Skeletal muscle tissue (tissue), 5 donors: ENCODE measurements around the gene PDCD7. TPM values are rescaled to one million over a fixed set of nuclear protein-coding genes. Genes with fewer than 3 reads are reported as not detected.
A peak's percentile ranks its signal among the peaks of the same experiment; 100 is the strongest.

Source experiments
- H3K27ac ChIP-seq: one replicate; pipeline ENCODE4 v1.7.0; 2013; ENCODE audit warnings: mild to moderate bottlenecking, low read depth, low read length, inconsistent platforms
- H3K27me3 ChIP-seq, 3 donors: one replicate each; pipeline ENCODE4 v1.7.0; 2013; ENCODE audit warnings: low read length in 3 of 3; ENCODE audit not compliant: control insufficient read depth in 3 of 3, insufficient read depth in 3 of 3
- H3K36me3 ChIP-seq, 3 donors: one replicate each; pipeline ENCODE4 v1.7.0; 2013; ENCODE audit warnings: low read length in 3 of 3; ENCODE audit not compliant: control insufficient read depth in 3 of 3, insufficient read depth in 3 of 3
- H3K4me1 ChIP-seq, 3 donors: one replicate each; pipeline ENCODE4 v1.7.0; 2013; ENCODE audit warnings: low read length in 3 of 3, mild to moderate bottlenecking in 3 of 3; ENCODE audit not compliant: control insufficient read depth in 3 of 3, insufficient read depth in 3 of 3
- H3K4me3 ChIP-seq, 3 donors: one replicate each; pipeline ENCODE4 v1.7.0; 2013; ENCODE audit warnings: low read length in 3 of 3
- H3K9ac ChIP-seq, 3 donors: one replicate each; pipeline ENCODE4 v1.7.0; 2013; ENCODE audit warnings: low read length in 3 of 3, mild to moderate bottlenecking in 3 of 3, moderate library complexity in 2 of 3, low read depth in 1 of 3
- H3K9me3 ChIP-seq, 3 donors: one replicate each; pipeline ENCODE4 v1.7.0; 2013; ENCODE audit warnings: low read length in 3 of 3; ENCODE audit not compliant: control insufficient read depth in 3 of 3
- small RNA-seq: library from RNA; depleted of rRNA; stranded (forward); fragments of <200 nt; gene quantifications from one replicate; pipeline ENCODE3, GENCODE V24; 2014
- total RNA-seq: library from RNA; depleted of rRNA; stranded (reverse); fragments of >200 nt; gene quantifications from one replicate; pipeline ENCODE4 v1.2.3, GENCODE V29; 2014
- donor health status: Osteomylitis.

The PDCD7 gene
- total RNA-seq, 1 donor from 2014 or later = 11.5 TPM

DNA sequence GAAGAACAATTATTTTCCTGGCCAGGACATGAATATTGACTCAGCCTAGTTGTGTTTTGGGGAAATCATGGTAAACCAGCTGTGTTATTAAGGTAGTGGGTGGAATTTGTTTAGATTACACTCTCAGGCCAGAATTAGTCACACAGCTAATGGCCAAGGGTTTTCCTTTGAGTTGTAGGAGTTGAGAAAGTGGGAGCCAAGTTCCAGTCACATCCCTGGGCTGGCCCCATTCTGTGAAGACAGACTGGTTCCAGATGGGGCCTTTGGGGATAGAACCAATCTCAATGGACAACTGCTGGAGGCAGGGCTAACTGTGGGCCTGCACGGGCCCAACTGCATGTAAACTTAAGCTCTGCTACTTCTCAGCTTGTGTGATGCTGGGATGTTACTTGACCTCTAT lies 64.4 kb downstream of the PDCD7 start:
- H3K4me1 ChIP-seq = peaks cover 43 to 48% (median 46%) of the 10 kb centered on the region in 3 donors
- H3K4me3 ChIP-seq = no peak overlapping the region
- peaks cover 3 to 16% (median 13%) of the 10 kb centered on the region in 3 donors for H3K27me3 ChIP-seq
- H3K9ac ChIP-seq = no peak overlapping the region
- H3K27ac ChIP-seq = peak overlapping the region; percentile 82
- no peaks in the 10 kb centered on the region for H3K9me3 ChIP-seq
- no peaks in the 10 kb centered on the region for H3K36me3 ChIP-seq

- Histone ChIP-seq H3K36me3 (no peaks in the 10 kb centered on the region), H3K9ac (no peak overlapping the region), H3K27me3 (peaks cover 3 to 16% (median 13%) of the 10 kb centered on the region in 3 donors), H3K4me1 (peaks cover 43 to 48% (median 46%) of the 10 kb centered on the region in 3 donors), H3K4me3 (peak overlapping the region in 1 of 3 donors; percentile 36), H3K27ac (peak overlapping the region; percentile 82), H3K9me3 (no peaks in the 10 kb centered on the region)
These were observed 65.2 kb downstream of the PDCD7 start for GRCh38 chr15:65068403-65068788.

DNA sequence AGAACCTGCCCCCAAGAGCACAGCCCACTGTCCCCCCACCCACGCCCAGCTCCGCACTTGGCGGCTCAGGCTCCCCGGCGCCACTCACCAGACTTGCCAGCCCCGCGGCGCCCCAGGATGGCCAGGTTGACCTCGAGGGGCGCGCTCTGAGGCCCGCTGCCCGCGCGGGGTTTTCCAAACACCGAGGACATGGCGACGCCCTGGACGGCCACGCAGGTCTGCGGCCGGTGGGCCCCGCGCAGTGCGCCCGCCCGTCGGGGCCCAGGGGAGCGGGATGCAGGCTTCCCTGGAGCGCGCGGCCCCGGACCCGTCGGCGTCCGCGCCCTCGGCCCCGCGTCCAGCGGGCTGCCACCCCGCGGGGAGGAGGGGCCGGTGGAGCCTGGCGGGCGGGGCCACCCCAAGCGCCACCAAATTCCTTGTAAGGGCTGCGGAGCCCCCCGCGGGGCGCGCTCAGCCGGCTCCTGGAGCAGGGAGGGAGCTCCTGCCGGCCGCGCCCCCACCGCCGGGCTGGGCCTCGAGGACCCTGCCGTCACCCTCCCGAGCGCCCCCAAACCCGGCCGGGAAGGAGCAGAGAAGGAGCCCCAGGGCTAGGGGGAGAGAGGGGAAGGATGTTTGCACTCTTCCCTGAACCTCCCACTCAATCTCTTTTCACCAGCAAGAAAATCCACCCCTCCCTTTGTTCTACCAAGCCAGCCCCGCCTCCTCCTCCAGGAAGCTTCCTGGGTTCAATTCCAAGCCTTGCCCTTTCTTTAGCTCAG lies 65.8 kb downstream of the PDCD7 start, which contains the start of gene RASL12:
RASL12 (minus strand) TSS at position 347 of the 758 bp plus-strand sequence; CDS start at position 191, 156 bp downstream.
- Histone ChIP-seq H3K4me1 (peaks cover 43 to 47% (median 47%) of the 10 kb centered on the region in 3 donors), H3K36me3 (no peaks in the 10 kb centered on the region), H3K27me3 (peaks cover 3 to 16% (median 13%) of the 10 kb centered on the region in 3 donors), H3K9ac (peak within 1 kb of the TSS in 2 of 3 donors; percentile 58 to 77), H3K27ac (peak within 1 kb of the TSS; percentile 82), H3K4me3 (peak within 1 kb of the TSS; percentile 40 to 57 (median 46)), H3K9me3 (no peaks in the 10 kb centered on the region)

Small RNA genes lying within 50 kb of the gene (small RNA-seq; reads per million reads assigned to genes)
- not detected for gene AC013553.1

Other genes starting within 250 kb of the PDCD7 start
- gene ANKDD1A, start 221.9 kb downstream of the PDCD7 start, total RNA-seq = 2.6 TPM
- gene SPG21, start 143.9 kb downstream of the PDCD7 start, total RNA-seq = 76.2 TPM
- gene MTFMT, start 104.2 kb downstream of the PDCD7 start, total RNA-seq = 6.8 TPM
- gene SLC51B, start 88.4 kb downstream of the PDCD7 start, total RNA-seq = 0.52 TPM
- gene RASL12, start 65.8 kb downstream of the PDCD7 start, total RNA-seq = 15.1 TPM
- 1.6 TPM for gene KBTBD13, start 57.1 kb downstream of the PDCD7 start, total RNA-seq
- gene UBAP1L, start 18.6 kb downstream of the PDCD7 start, total RNA-seq = 2.1 TPM
- gene CLPX, start 51.5 kb upstream of the PDCD7 start, total RNA-seq = 42.3 TPM
- gene CILP, start 77.7 kb upstream of the PDCD7 start, total RNA-seq = 38.1 TPM
- gene PARP16, start 153.1 kb upstream of the PDCD7 start, total RNA-seq = 7.3 TPM
- not detected for gene RNU5A-1, start 162.2 kb upstream of the PDCD7 start, total RNA-seq
- not detected for gene RNU5B-1, start 170.9 kb upstream of the PDCD7 start, total RNA-seq
- gene IGDCC3, start 244.2 kb upstream of the PDCD7 start, total RNA-seq = 1.0 TPM